HG03354 (cell line): Measurements from ENCODE around the gene IFIH1.
A peak's percentile ranks its signal among the peaks of the same experiment; 100 is the strongest.

Experiments
- ATAC-seq: cut with Tn5 transposase; IDR thresholded peaks from one replicate; pipeline ENCODE4 v1.9.1; 2021; ENCODE audit warnings: mild to moderate bottlenecking; ENCODE audit not compliant: unreplicated experiment, poor library complexity, severe bottlenecking

IFIH1 gene

DNA sequence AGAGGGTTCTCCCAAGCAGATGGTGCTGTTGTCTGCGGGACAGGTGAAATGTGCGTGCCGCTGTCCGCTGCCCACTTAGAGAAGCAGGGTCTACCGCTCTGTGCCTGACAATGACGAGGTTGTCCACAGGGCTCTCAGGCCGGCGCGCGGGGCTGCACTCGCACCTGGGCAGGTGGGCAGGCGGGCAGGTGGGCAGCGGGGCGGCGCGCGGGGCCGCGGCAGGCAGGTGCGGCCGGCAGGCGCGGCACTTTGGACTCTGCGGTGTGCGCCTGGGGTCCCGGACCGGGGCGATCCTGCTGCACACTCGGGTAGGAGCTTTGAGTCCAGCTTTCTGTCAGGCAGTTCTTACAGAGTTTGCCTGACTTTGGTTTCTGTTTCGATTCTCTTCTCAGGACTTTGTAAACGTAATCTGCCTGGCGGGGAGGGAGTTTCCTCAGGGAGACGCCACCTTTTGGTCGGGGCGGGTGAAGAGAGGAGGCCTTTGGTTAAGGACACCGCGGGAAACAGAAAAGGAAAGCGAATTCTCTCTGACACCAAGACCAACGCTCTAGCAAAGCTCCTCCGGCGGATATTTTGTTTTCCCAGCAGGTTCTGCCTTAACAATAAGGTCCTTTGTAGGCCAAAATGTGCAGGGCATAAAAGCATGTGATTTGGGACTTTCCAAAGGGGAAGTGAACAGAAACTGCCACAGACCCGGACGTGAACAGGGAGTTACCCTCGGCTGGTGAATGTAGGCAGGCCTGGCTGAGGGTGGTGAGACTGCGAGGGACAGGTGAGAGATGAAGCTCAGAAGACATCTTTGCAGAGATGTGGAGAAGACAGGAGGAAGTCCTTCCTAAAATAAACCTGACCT is at the start of gene IFIH1:
IFIH1 (minus strand) TSS at position 357 of the 853 bp plus-strand sequence. CDS start 377 bp downstream, outside the sequence.
- ATAC-seq, result peak; percentile 84

- no peak for ATAC-seq
Observed at GRCh38 chr2:162365392-162365791, 46.9 kb upstream of the IFIH1 start.

- peak; percentile 1 for ATAC-seq
Observed at GRCh38 chr2:162344617-162344950, 26.1 kb upstream of the IFIH1 start.

DNA sequence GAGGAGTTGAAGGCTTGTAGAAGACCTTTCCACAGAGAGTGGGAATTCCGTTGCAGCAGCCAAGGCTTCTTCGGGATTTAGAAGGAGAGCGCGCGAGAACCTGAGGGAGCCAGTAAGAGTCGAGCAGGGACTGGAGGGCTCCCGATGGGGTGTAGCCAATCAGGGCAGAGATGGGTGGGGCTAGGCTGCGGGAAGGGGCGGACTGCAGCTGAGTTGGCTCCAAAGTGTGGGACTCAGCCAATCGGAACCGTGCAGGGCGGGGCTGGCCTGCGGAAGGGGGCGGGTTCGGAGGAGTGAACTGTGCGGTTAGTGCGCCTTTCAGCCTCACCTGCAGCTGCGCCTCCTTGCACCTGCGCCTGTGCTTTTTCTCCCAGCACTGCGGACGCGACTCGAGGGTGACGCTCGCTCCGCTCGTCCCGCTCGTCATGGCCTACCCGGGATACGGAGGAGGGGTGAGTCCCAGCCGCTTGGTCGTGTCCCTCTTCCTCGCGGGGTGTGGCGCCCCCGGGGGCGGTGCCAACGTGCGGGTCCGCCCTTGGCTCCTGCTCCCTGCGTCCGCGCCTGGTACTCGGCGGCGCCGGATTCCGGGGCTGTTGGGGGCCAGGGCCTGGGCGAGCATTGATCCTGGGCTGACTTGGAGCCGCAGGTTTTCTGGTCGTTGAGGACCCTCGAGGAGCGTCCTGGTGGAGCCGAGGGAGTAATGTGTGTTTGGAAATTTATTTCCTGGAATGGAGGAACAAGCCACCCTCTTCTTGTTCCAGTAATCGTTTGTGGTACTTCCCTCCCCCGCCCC is 25.5 kb upstream of the IFIH1 start, which contains the start of gene GCA:
GCA (plus strand) TSS at position 309 of the 793 bp plus-strand sequence; CDS start at position 426, 117 bp downstream.
- peak; percentile 99 for ATAC-seq

DNA sequence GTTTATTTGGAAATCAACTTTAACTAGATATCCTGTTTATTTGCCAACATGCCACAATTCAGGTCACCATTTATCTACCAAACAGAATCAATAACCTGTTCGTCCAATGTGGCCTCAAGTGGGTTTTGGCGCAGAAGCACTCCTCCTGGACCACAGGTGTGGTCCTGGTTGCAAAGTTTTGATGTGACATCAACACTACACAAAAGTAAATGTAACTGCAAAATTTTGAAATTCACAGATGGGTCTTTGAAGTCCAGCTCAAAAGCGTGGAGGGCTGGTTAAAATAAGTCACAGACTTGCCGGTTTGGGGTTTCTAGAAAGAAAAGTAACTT is 25.0 kb upstream of the IFIH1 start:
- no peak for ATAC-seq

GRCh38 chr2:162342841-162343240 is 24.4 kb upstream of the IFIH1 start:
- ATAC-seq, result no peak

GRCh38 chr2:162342321-162342720 is 23.8 kb upstream of the IFIH1 start:
- ATAC-seq, result no peak

GRCh38 chr2:162340822-162341221 is 22.3 kb upstream of the IFIH1 start:
- no peak for ATAC-seq

DNA sequence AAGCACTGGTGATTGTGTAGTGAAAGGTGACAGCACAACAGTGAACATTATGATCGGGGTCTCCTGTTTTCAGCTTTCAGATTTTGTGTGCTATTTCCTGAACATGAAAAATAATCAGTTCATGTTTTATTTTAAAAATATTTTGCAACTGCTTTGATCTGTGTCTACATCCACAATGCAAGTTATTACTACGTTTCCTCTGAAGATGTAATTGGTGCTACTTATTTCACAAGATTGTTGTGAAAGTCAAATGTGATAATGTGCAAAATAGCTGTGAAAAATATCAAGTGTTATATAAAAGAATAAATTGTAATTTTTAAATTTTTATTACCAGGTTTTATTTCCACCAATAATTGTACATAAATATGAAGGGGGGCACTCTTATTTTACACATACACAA is 19.4 kb upstream of the IFIH1 start:
- no peak for ATAC-seq

GRCh38 chr2:162333968-162334367 is 15.5 kb upstream of the IFIH1 start:
- peak; percentile 76 for ATAC-seq

- ATAC-seq, result no peak
Observed at GRCh38 chr2:162330881-162331280, 12.4 kb upstream of the IFIH1 start.

DNA sequence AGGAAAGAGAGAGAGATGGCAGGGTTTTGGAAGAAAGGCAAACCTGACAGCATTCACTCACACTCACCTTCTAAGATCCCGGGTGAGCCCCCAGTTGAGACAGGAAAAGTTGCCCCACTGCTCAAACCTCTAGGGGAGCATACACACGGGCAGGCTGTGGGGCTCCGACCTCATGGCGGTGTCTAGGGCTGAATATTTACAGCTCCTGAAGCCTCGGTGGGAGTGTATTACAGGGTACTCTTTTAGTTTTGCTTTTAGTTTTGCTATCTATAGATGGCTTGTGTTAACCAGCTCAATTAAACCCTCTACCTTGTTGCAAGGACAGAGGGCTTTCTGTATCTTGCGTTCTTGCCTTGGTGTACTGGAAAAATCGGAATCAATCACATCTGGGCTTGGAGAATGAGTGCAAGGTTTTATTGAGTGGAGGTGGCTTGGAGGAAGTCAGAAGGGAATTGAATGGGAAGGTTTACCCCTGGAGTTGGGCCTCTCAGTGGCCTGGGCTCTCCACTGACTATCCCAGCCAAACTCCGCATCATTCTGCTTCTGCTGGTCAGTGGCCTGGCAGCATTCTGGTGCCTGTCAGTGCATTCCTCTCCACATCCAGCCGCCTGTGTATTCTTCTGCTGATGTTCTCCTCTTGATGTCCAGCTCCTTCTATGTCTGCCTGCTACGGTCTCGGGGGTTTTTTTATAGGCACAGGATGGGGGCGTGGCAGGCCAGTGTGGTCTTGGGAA is 10.1 kb upstream of the IFIH1 start:
- peak; percentile 91 for ATAC-seq

DNA sequence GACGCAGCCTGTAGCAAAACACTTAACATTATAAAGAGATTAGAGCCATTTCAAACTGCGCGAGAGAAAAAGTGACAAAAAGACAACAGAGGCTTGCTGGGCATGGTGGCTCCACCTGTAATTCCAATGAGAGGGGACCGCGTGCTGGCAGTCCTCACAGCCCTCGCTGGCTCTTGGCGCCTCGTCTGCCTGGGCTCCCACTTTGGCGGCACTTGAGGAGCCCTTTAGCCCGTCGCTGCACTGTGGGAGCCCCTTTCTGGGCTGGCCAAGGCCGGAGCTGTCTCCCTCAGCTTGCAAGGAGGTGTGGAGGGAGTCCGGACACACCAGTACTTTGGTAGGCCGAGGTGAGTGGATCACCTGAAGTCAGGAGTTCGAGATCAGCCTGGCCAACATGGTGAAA is 9.3 kb upstream of the IFIH1 start:
- no peak for ATAC-seq

GRCh38 chr2:162327134-162327769 is 8.8 kb upstream of the IFIH1 start:
- no peak for ATAC-seq

- no peak for ATAC-seq
Observed at GRCh38 chr2:162324953-162325352, 6.5 kb upstream of the IFIH1 start.

GRCh38 chr2:162320864-162321517 is 2.5 kb upstream of the IFIH1 start:
- no peak for ATAC-seq

GRCh38 chr2:162317861-162318327 is 590 bp downstream of the IFIH1 start:
- peak; percentile 8 for ATAC-seq

DNA sequence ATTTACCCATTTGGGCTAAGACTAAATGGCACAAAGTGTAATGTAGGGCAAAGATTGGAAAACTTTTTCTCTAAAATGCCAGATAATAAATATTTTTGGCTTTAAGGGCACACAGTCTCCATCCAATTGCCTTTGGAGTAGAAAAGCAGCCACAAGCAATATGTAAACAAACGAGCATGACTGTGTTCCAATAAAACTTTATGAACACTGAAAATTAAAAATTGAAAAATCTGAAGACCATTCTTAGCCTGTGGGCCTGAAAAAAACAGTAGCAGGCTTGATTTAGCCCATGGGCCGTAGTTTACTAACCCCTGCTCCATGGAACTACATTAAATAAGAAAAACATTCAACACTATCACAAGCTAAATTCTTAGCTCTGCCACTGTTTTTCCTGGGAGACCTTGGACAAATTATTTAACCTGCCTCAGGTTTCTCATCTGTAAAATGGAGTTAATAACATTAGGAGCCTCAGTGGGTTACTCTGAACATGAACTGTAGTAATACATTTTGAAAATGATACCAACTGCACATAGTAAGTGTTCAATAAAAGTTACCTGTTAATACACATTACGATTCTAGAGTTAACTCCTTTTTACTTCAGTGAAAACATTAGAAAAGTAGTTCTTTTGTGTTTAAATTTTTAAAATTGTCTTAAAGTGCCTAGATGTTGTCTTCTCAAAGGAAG is 1.3 kb downstream of the IFIH1 start:
- ATAC-seq, result no peak

- ATAC-seq, result no peak
Observed at GRCh38 chr2:162316590-162316989, 1.9 kb downstream of the IFIH1 start.
